Heart right ventricle (tissue), 16 donors: ENCODE results near the gene MAPKAPK2. TPM values are rescaled to one million over a fixed set of nuclear protein-coding genes. Genes with fewer than 3 reads are reported as not detected.

ENCODE experiments used
- ATAC-seq, 8 donors: fragments of 200-7000 bp; cut with Tn5 transposase; one replicate each; pipeline ENCODE4 v1.9.1; 2020; ENCODE audit warnings: mild to moderate bottlenecking in 8 of 8, moderate library complexity in 8 of 8, moderate number of reproducible peaks in 1 of 8
- DNase-seq, 2 donors: peaks; one replicate each; pipeline ENCODE4 v3.0.0-alpha.2; 2020
- H3K27ac ChIP-seq, 10 donors: fragments of 200-600 bp; sonication (generic) in 2 of 10; one replicate each; pipeline versions ENCODE4 v1.5.0 to v1.8.0; 2020 to 2022; ENCODE audit warnings: mild to moderate bottlenecking in 3 of 10
- H3K27me3 ChIP-seq, 7 donors: fragments of 200-600 bp; one replicate each; pipeline ENCODE4 v1.8.0; 2021 to 2022; ENCODE audit warnings: mild to moderate bottlenecking in 2 of 7
- H3K36me3 ChIP-seq, 9 donors: fragments of 200-600 bp; sonication (generic) in 1 of 9; one replicate each; pipeline versions ENCODE4 v1.5.0 to v1.8.0; 2020 to 2022; ENCODE audit warnings: mild to moderate bottlenecking in 2 of 9
- H3K4me1 ChIP-seq, 9 donors: fragments of 200-600 bp; sonication (generic) in 1 of 9; one replicate each; pipeline versions ENCODE4 v1.5.0 to v1.8.0; 2020 to 2022; ENCODE audit warnings: mild to moderate bottlenecking in 4 of 9
- H3K4me3 ChIP-seq, 10 donors: fragments of 200-600 bp; sonication (generic) in 2 of 10; one replicate each; pipeline versions ENCODE4 v1.5.0 to v1.8.0; 2020 to 2022; ENCODE audit warnings: mild to moderate bottlenecking in 7 of 10, moderate library complexity in 2 of 10
- H3K9me3 ChIP-seq, 11 donors: fragments of 200-600 bp in 10 of 11; sonication (generic) in 2 of 11; one replicate each; pipeline versions ENCODE4 v1.5.0 to v1.8.0; 2013 to 2022; ENCODE audit warnings: mild to moderate bottlenecking in 2 of 11, control low read depth in 1 of 11, moderate library complexity in 1 of 11
- CTCF ChIP-seq, 9 donors: fragments of 200-600 bp; sonication (generic) in 2 of 9; IDR thresholded peaks; one replicate each; pipeline versions ENCODE4 v1.5.0 to v1.8.0; 2021 to 2022; ENCODE audit warnings: antibody characterized with exemption in 9 of 9, mild to moderate bottlenecking in 5 of 9, moderate library complexity in 1 of 9
- WGBS, 2 donors: extraction: QIAGEN DNeasy Blood & Tissue Kit; methylation state at CpG; one replicate each; pipeline ENCODE4 v1.1.7; 2013; ENCODE audit warnings: inconsistent platforms in 1 of 2; 5-methylcytosine and 5-hydroxymethylcytosine counted together
- intact Hi-C, 10 donors: fragments of 100-400 bp; cut with DNase I; formaldehyde crosslinking; loops; one replicate each; pipeline versions ENCODE4 v1.11.1 to v1.14.2; 2022
- polyA plus RNA-seq, 2 donors: library from polyadenylated mRNA; stranded (reverse); fragments of 200-250 nt; gene quantifications; one replicate each; pipeline ENCODE4 v1.2.3, GENCODE V29; 2013
- total RNA-seq, 10 donors: library from RNA; stranded (reverse); fragmentation: NEBNext Ultra II Directional in 3 of 10; extraction: Animal tissue kit (Norgen Biotek cat#: 25700) in 3 of 10; gene quantifications; one replicate each; pipeline versions ENCODE4 v1.2.1 to v1.2.4, GENCODE V29; 2021 to 2023
- donor health status: Arrhythmogenic right ventricular cardiomyopathy.
- donor health status: ischemic (EF 13 %, LVEDD 7.1; RV severe dilation, severe dysfunction).
- donor health status: healthy with polysubstance abuse.
- donor health status: DM: no; HTN: yes; CAD: no.
- donor health status: DM: no; HTN: no; CAD: no.
- donor health status: ischemic (EF 25% LVEDD 6.9; RV normal size, moderate dysfunction).
- donor health status: ischemic (EF 25% LVEDD 5.7; RV mildly dilated, moderate dysfunction).
- donor health status: healthy.
- donor health status: DM: yes; HTN: yes; CAD: no.
- donor health status: Ischemic cardiomyopathy.
- donor health status: ischemic (EF 35%, LVEDD 5.7; RV mildly dilated, moderate dysfunction).
- donor health status: nonischemic (EF 11% LVEDD 7.7; RV severe dilation, severe dysfunction).
- donor health status: DM: yes; HTN: yes; CAD: no.
- donor health status: PGD.
- donor health status: ischemic (EF 29% LVEDD 5.4; RV normal size, mild dysfunction).
- donor health status: nonischemic (EF 23%, LVEDD 6.1; RV moderate dilation, normal function).

Gene MAPKAPK2
- total and polyA plus RNA-seq, 12 donors: 101 to 323 (median 219) TPM

- DNase-seq (no peak), ATAC-seq (no peak)
- peak overlapping the region in 6 of 10 donors; percentile 16 to 81 (median 54) for H3K27ac ChIP-seq
- no peaks in the 10 kb centered on the region for H3K9me3 ChIP-seq
- peaks cover 45 to 98% (median 92%) of the 10 kb centered on the region in 9 donors for H3K4me1 ChIP-seq
- H3K27me3 ChIP-seq: no peaks in the 10 kb centered on the region
- 37 to 47% methylated on average over 3 of the region's 3 CpGs for WGBS, 2 donors
- intact Hi-C loops: no loop called here
- no peaks in the 10 kb centered on the region for H3K36me3 ChIP-seq
- no peak for TF ChIP-seq CTCF (IDR thresholded peaks at IDR 0.05)
- no peak overlapping the region for H3K4me3 ChIP-seq
Measured at GRCh38 chr1:206710460-206710823, 25.7 kb downstream of the MAPKAPK2 start.

- Histone ChIP-seq H3K27ac (peak overlapping the region in 3 of 10 donors; percentile 4 to 41 (median 39)), H3K9me3 (no peaks in the 10 kb centered on the region), H3K27me3 (no peaks in the 10 kb centered on the region), H3K36me3 (no peaks in the 10 kb centered on the region), H3K4me1 (peaks cover 35 to 98% (median 92%) of the 10 kb centered on the region in 9 donors), H3K4me3 (no peak overlapping the region)
- DNase-seq (no peak), ATAC-seq (no peak)
- intact Hi-C loops: no loop called here
- 67 to 72% methylated on average over 4 of the region's 4 CpGs for WGBS, 2 donors
- no peak for TF ChIP-seq CTCF (IDR thresholded peaks at IDR 0.05)
Measured at GRCh38 chr1:206713070-206713469, 28.4 kb downstream of the MAPKAPK2 start.

GRCh38 chr1:206713910-206714312 is 29.2 kb downstream of the MAPKAPK2 start:
- peak in 1 of 8 donors; percentile 1 for ATAC-seq
- intact Hi-C loops: no loop called here
- no peak for DNase-seq
- H3K9me3 ChIP-seq: no peaks in the 10 kb centered on the region
- TF ChIP-seq CTCF (IDR thresholded peaks at IDR 0.05): no peak
- no peak overlapping the region for H3K4me3 ChIP-seq
- H3K36me3 ChIP-seq: no peaks in the 10 kb centered on the region
- peak overlapping the region in 9 of 10 donors; percentile 3 to 68 (median 41) for H3K27ac ChIP-seq
- 38 to 46% methylated on average over 6 of the region's 6 CpGs for WGBS, 2 donors
- H3K27me3 ChIP-seq: no peaks in the 10 kb centered on the region
- H3K4me1 ChIP-seq: peaks cover 26 to 97% (median 92%) of the 10 kb centered on the region in 9 donors

GRCh38 chr1:206714331-206715058 is 29.8 kb downstream of the MAPKAPK2 start:
- Histone ChIP-seq H3K9me3 (no peaks in the 10 kb centered on the region), H3K27ac (peak overlapping the region; percentile 3 to 75 (median 48)), H3K4me1 (peaks cover 22 to 97% (median 92%) of the 10 kb centered on the region in 9 donors), H3K36me3 (no peaks in the 10 kb centered on the region), H3K27me3 (no peaks in the 10 kb centered on the region), H3K4me3 (no peak overlapping the region)
- ATAC-seq (peak in 7 of 8 donors; percentile 27 to 73 (median 59)), DNase-seq (no peak)
- intact Hi-C loops: no loop called here
- 50 to 56% methylated on average over 9 of the region's 9 CpGs for WGBS, 2 donors
- no peak for TF ChIP-seq CTCF (IDR thresholded peaks at IDR 0.05)
